Osteocyte (in vitro differentiated cells): ENCODE measurements around the gene TMEM45A. TPM values are rescaled to one million over a fixed set of nuclear protein-coding genes. Genes with fewer than 3 reads are reported as not detected.

Source experiments
- DNase-seq: peaks from one replicate; pipeline ENCODE4 v3.0.0; 2021; ENCODE audit warnings: mixed read lengths; ENCODE audit not compliant: unreplicated experiment; ENCODE audit errors: extremely low spot score
- H3K27ac Mint-ChIP-seq: one replicate; pipeline ENCODE4 v1.8.0; 2021; ENCODE audit warnings: mild to moderate bottlenecking, mixed read lengths; ENCODE audit not compliant: unreplicated experiment
- H3K27me3 Mint-ChIP-seq: one replicate; pipeline ENCODE4 v1.8.0; 2021; ENCODE audit warnings: mixed read lengths; ENCODE audit not compliant: unreplicated experiment
- H3K36me3 Mint-ChIP-seq: one replicate; pipeline ENCODE4 v1.8.0; 2021; ENCODE audit warnings: mixed read lengths; ENCODE audit not compliant: unreplicated experiment
- H3K4me1 Mint-ChIP-seq: one replicate; pipeline ENCODE4 v1.8.0; 2021; ENCODE audit warnings: mixed read lengths; ENCODE audit not compliant: unreplicated experiment
- H3K4me3 Mint-ChIP-seq: one replicate; pipeline ENCODE4 v1.8.0; 2021; ENCODE audit warnings: mild to moderate bottlenecking, moderate library complexity, mixed read lengths; ENCODE audit not compliant: unreplicated experiment
- H3K9me3 Mint-ChIP-seq: one replicate; pipeline ENCODE4 v1.8.0; 2021; ENCODE audit warnings: mixed read lengths; ENCODE audit not compliant: unreplicated experiment
- total RNA-seq: library from RNA; stranded (reverse); gene quantifications from 2 replicates; pipeline ENCODE4 v1.2.1, GENCODE V29; 2021
- TF ChIP-seq, protein P1 (sequence below): fragments of 200-600 bp; sonication (generic); IDR thresholded peaks from 2 replicates; pipeline ENCODE4 v1.5.0; 2021; ENCODE audit warnings: antibody characterized with exemption, mild to moderate bottlenecking, moderate library complexity

Gene TMEM45A
- total RNA-seq, 1 donor from 2014 or later, result 29.1 TPM

DNA sequence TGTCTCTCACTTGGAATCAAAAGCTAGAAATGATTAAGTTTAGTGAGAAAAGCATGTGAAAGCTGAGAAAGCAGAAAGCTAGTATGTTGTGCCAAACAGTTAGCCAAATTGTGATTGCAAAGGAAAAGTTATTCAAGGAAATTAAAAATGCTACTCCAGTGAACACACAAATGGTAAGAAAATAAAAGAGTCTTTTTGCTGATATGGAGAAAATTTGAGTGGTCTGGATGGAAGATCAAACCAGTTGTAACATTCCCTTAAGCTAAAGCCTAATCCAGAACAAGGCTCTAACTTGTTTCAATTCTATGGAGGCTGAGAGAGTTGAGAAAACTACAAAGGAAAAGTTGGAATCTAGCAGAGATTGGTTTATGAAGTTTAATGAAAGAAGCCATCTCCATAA lies 128.8 kb downstream of the TMEM45A start:
- DNase-seq, result no peak
- Mint-ChIP-seq H3K4me3 (no peak overlapping the region), H3K36me3 (peaks cover 2% of the 10 kb centered on the region), H3K9me3 (peaks cover 19% of the 10 kb centered on the region), H3K4me1 (no peaks in the 10 kb centered on the region), H3K27ac (no peak overlapping the region), H3K27me3 (peaks cover 76% of the 10 kb centered on the region)
- TF ChIP-seq, protein P1, sequence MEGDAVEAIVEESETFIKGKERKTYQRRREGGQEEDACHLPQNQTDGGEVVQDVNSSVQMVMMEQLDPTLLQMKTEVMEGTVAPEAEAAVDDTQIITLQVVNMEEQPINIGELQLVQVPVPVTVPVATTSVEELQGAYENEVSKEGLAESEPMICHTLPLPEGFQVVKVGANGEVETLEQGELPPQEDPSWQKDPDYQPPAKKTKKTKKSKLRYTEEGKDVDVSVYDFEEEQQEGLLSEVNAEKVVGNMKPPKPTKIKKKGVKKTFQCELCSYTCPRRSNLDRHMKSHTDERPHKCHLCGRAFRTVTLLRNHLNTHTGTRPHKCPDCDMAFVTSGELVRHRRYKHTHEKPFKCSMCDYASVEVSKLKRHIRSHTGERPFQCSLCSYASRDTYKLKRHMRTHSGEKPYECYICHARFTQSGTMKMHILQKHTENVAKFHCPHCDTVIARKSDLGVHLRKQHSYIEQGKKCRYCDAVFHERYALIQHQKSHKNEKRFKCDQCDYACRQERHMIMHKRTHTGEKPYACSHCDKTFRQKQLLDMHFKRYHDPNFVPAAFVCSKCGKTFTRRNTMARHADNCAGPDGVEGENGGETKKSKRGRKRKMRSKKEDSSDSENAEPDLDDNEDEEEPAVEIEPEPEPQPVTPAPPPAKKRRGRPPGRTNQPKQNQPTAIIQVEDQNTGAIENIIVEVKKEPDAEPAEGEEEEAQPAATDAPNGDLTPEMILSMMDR, result no peak

Other genes with a start within 250 kb of the TMEM45A start
- 35.3 and 38.9 TPM in 2 replicates for gene TBC1D23, start 231.6 kb upstream of the TMEM45A start, total RNA-seq
- gene NIT2, start 157.9 kb upstream of the TMEM45A start, total RNA-seq, result 46.3 and 47.4 TPM in 2 replicates
- 36.3 and 38.0 TPM in 2 replicates for gene TOMM70, start 91.5 kb upstream of the TMEM45A start, total RNA-seq
- 2.4 and 2.7 TPM in 2 replicates for gene LNP1, start 91.1 kb upstream of the TMEM45A start, total RNA-seq
- gene ADGRG7, start 117.0 kb downstream of the TMEM45A start, total RNA-seq, result not detected in 2 replicates
- gene TFG, start 216.9 kb downstream of the TMEM45A start, total RNA-seq, result 117 and 119 TPM in 2 replicates